Suprapubic skin (tissue), 4 donors: Measurements from ENCODE around the gene TMC7. TPM values are rescaled to one million over a fixed set of nuclear protein-coding genes. Genes with fewer than 3 reads are reported as not detected.

Experiments used
- DNase-seq, 2 donors: peaks; one replicate each; pipeline ENCODE4 v3.0.0-alpha.2; 2019; ENCODE audit warnings: low spot score in 2 of 2
- H3K27ac ChIP-seq: fragments of 200-600 bp; sonication (generic); one replicate; pipeline ENCODE4 v1.5.1; 2019
- H3K27me3 ChIP-seq: fragments of 200-600 bp; sonication (generic); one replicate; pipeline ENCODE4 v1.5.1; 2019
- H3K36me3 ChIP-seq: fragments of 200-600 bp; sonication (generic); one replicate; pipeline ENCODE4 v1.5.1; 2019
- H3K4me1 ChIP-seq: fragments of 200-600 bp; sonication (generic); one replicate; pipeline ENCODE4 v1.5.1; 2019
- H3K4me3 ChIP-seq: fragments of 200-600 bp; sonication (generic); one replicate; pipeline ENCODE4 v1.5.1; 2019; ENCODE audit warnings: mild to moderate bottlenecking
- H3K9me3 ChIP-seq: fragments of 200-600 bp; sonication (generic); one replicate; pipeline ENCODE4 v1.5.1; 2019
- EP300 ChIP-seq: sonication (generic); formaldehyde crosslinking; IDR thresholded peaks from one replicate; pipeline ENCODE4 v1.6.1; 2017; ENCODE audit warnings: antibody characterized with exemption
- POLR2A ChIP-seq, 2 donors: fragments of 450-650 bp; IDR thresholded peaks; one replicate each; pipeline ENCODE4 v1.6.1; 2017; ENCODE audit warnings: antibody characterized with exemption in 2 of 2, mild to moderate bottlenecking in 2 of 2, moderate library complexity in 2 of 2
- POLR2AphosphoS5 ChIP-seq, 3 donors: sonication (generic); formaldehyde crosslinking; IDR thresholded peaks; one replicate each; pipeline ENCODE4 v1.6.1; 2017; ENCODE audit warnings: antibody characterized with exemption in 3 of 3
- WGBS: methylation state at CpG from one replicate; pipeline ENCODE4 v1.1.5; 2018; 5-methylcytosine and 5-hydroxymethylcytosine counted together
- total RNA-seq, 4 donors: library from RNA; depleted of rRNA; stranded (reverse); fragments of >200 nt; gene quantifications; one replicate each; pipeline ENCODE4 v1.1.0, GENCODE V29; 2016
- TF ChIP-seq, protein P1 (sequence below), 2 donors: fragments of 200-600 bp in 1 of 2; fragments of 450-650 bp in 1 of 2; sonication (generic) in 1 of 2; IDR thresholded peaks; one replicate each; pipeline ENCODE4 v1.5.1; 2016 to 2019; ENCODE audit warnings: antibody characterized with exemption in 2 of 2, mild to moderate bottlenecking in 1 of 2, moderate library complexity in 1 of 2

The TMC7 gene
- total RNA-seq, 4 donors from 2014 or later = 0.52 to 2.7 (median 1.6) TPM

DNA sequence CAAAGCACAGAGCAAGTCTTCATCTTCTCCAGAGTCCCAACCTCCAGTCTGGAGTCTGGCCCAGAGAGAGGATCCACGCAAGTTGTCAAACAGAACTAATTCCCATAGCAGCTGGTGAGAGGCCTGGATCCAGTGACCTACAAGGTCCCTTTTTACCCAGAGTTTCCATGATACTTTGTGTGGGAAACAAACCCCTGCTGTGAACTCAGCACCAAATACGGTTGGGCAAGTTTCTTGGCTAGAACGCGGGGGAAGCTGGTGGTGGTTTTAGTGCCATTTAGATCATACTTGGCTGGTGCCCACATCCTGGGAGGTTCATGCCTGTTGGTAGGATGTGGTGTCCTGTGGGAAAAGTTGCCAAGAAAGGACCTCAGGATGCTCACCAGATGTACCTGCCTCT, 18.1 kb downstream of the TMC7 start:
- H3K4me3 ChIP-seq = no peak overlapping the region
- no peaks in the 10 kb centered on the region for H3K9me3 ChIP-seq
- peaks cover 29% of the 10 kb centered on the region for H3K4me1 ChIP-seq
- H3K36me3 ChIP-seq = no peaks in the 10 kb centered on the region
- WGBS = 62% methylated on average over 4 of the region's 4 CpGs
- H3K27me3 ChIP-seq = no peaks in the 10 kb centered on the region
- TF ChIP-seq EP300 (no peak), POLR2AphosphoS5 (IDR thresholded peaks at IDR 0.05) (no peak), POLR2A (IDR thresholded peaks at IDR 0.05) (no peak)
- TF ChIP-seq, protein P1, sequence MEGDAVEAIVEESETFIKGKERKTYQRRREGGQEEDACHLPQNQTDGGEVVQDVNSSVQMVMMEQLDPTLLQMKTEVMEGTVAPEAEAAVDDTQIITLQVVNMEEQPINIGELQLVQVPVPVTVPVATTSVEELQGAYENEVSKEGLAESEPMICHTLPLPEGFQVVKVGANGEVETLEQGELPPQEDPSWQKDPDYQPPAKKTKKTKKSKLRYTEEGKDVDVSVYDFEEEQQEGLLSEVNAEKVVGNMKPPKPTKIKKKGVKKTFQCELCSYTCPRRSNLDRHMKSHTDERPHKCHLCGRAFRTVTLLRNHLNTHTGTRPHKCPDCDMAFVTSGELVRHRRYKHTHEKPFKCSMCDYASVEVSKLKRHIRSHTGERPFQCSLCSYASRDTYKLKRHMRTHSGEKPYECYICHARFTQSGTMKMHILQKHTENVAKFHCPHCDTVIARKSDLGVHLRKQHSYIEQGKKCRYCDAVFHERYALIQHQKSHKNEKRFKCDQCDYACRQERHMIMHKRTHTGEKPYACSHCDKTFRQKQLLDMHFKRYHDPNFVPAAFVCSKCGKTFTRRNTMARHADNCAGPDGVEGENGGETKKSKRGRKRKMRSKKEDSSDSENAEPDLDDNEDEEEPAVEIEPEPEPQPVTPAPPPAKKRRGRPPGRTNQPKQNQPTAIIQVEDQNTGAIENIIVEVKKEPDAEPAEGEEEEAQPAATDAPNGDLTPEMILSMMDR (IDR thresholded peaks at IDR 0.05) = no peak
- no peak for DNase-seq
- no peak overlapping the region for H3K27ac ChIP-seq

DNA sequence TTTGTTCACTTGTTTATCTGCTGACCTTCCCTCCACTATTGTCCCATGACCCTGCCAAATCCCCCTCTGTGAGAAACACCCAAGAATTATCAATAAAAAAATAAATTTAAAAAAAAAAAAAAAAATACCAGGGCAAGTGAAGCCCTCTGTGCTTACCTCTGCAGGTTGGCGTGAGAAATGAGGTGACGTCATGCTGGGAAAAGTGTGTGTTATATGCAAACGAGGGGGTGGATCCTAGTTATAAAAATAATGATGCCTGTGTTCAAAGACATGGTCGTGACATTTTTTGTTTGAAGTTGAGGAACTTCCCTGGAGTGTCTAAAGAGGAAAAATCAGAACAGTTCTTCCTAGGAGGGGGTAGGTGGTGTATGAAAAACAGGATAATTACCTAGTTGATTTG, 20.2 kb downstream of the TMC7 start:
- H3K4me1 ChIP-seq = peaks cover 24% of the 10 kb centered on the region
- DNase-seq = no peak

DNA sequence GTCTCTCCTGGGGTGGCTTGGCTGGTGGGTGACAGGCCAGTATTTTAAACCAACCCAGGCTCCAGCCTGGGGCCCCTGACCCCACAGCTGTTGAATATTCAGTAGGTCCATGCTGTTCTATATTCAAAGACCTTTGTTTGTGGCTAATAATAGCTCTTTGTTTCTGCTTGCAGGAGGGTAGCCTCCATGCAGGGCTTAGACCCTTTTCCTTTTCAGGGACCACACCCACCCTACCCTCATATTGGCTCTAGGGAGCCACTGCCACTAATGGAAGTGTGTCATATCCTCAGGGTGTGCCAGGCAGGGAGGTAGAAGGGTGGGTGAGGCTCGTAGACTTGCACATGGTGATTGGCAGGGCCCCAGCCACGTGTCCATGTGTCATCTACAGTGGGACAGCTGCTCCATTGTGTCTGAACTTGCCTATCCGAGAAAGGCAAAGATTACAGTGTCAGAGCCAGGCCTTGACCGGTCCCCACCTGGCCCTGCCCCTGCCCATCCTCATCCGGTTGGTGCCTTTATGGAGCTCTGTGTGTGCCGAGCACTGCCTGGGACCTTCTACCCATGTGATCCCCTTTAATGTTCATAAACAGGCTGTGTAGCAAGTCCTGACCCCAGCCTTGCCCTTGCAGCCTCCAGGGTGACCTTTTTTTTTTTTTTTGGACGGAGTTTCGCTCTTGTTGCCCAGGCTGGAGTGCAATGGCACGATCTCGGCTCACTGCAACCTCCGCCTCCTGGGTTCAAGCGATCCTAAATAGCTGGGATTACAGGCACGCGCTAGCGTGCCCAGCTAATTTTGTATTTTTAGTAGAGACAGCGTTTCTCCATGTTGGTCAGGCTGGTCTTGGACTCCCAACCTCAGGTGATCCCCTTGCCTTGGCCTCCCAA, 22.1 kb downstream of the TMC7 start:
- peak overlapping the region; percentile 32 for H3K27ac ChIP-seq
- no peak for TF ChIP-seq POLR2A (IDR thresholded peaks at IDR 0.05)
- TF ChIP-seq, protein P1 (IDR thresholded peaks at IDR 0.05) = no peak
- no peak for TF ChIP-seq EP300
- no peak for TF ChIP-seq POLR2AphosphoS5 (IDR thresholded peaks at IDR 0.05)
- peak in 1 of 2 donors; percentile 73 for DNase-seq
- no peaks in the 10 kb centered on the region for H3K9me3 ChIP-seq
- no peaks in the 10 kb centered on the region for H3K36me3 ChIP-seq
- peaks cover 19% of the 10 kb centered on the region for H3K4me1 ChIP-seq
- WGBS = 53% methylated on average over 16 of the region's 16 CpGs
- H3K4me3 ChIP-seq = no peak overlapping the region
- H3K27me3 ChIP-seq = no peaks in the 10 kb centered on the region

More for the DNA sequence above, 20.2 kb downstream of the TMC7 start:
- Histone ChIP-seq H3K4me3 (no peak overlapping the region), H3K36me3 (no peaks in the 10 kb centered on the region), H3K9me3 (no peaks in the 10 kb centered on the region), H3K27me3 (no peaks in the 10 kb centered on the region), H3K27ac (no peak overlapping the region)
- TF ChIP-seq POLR2A (IDR thresholded peaks at IDR 0.05) (no peak), POLR2AphosphoS5 (IDR thresholded peaks at IDR 0.05) (no peak), EP300 (no peak)
- TF ChIP-seq, protein P1 (IDR thresholded peaks at IDR 0.05) = no peak
- 58% methylated on average over 4 of the region's 4 CpGs for WGBS

DNA sequence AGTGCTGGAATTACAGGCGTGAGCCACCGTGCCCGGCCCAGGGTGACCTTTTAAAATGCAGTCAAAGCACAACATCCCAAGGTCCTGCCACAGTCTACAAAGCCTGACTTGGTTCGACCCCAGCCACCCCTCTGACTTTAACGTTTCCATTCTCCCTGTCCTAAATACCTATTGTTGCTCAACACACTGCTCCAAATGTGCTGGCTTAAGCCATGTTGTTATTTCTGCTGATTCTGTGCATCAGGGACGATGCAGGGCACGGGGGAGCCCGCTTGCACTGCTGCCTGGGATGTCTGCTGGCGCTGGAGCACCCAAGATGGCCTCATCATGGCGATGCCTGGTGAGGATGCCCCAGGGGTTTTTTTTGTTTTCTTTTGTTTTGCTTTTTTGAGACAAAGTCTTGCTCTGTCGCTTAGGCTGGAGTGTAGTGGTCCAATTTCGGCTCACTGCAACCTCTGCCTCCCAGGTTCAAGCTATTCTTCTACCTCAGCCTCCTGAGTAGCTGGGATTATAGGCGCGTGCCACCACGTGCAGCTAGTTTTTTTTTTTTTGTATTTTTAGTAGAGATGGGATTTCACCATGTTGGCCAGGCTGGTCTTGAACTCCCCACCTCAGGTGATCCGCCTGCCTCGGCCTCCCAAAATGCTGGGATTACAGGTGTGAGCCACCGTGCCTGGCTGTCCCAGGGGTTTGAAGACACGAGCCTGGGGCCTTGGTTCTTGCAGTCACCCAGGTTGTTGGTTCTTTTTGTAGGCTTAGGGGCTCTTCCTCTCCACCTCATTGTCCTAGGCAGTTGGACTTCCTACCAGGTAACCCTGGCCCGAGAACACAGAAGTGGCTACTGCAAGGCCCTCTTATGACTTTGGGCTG, 22.9 kb downstream of the TMC7 start:
- 86% methylated on average over 20 of the region's 20 CpGs for WGBS
- no peaks in the 10 kb centered on the region for H3K9me3 ChIP-seq
- no peaks in the 10 kb centered on the region for H3K36me3 ChIP-seq
- H3K27me3 ChIP-seq = no peaks in the 10 kb centered on the region
- no peak for TF ChIP-seq EP300
- TF ChIP-seq, protein P1 (IDR thresholded peaks at IDR 0.05) = no peak
- no peak for TF ChIP-seq POLR2A (IDR thresholded peaks at IDR 0.05)
- no peak for TF ChIP-seq POLR2AphosphoS5 (IDR thresholded peaks at IDR 0.05)
- H3K4me1 ChIP-seq = peaks cover 19% of the 10 kb centered on the region
- no peak overlapping the region for H3K4me3 ChIP-seq
- no peak for DNase-seq
- H3K27ac ChIP-seq = no peak overlapping the region
